ENCODE data around the gene GAL. TPM values are rescaled to one million over a fixed set of nuclear protein-coding genes. Genes with fewer than 3 reads are reported as not detected.

The GAL gene, protein sequence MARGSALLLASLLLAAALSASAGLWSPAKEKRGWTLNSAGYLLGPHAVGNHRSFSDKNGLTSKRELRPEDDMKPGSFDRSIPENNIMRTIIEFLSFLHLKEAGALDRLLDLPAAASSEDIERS
- total RNA-seq = 0.49 TPM in 1 of 2 replicates, not detected in the other

DNA sequence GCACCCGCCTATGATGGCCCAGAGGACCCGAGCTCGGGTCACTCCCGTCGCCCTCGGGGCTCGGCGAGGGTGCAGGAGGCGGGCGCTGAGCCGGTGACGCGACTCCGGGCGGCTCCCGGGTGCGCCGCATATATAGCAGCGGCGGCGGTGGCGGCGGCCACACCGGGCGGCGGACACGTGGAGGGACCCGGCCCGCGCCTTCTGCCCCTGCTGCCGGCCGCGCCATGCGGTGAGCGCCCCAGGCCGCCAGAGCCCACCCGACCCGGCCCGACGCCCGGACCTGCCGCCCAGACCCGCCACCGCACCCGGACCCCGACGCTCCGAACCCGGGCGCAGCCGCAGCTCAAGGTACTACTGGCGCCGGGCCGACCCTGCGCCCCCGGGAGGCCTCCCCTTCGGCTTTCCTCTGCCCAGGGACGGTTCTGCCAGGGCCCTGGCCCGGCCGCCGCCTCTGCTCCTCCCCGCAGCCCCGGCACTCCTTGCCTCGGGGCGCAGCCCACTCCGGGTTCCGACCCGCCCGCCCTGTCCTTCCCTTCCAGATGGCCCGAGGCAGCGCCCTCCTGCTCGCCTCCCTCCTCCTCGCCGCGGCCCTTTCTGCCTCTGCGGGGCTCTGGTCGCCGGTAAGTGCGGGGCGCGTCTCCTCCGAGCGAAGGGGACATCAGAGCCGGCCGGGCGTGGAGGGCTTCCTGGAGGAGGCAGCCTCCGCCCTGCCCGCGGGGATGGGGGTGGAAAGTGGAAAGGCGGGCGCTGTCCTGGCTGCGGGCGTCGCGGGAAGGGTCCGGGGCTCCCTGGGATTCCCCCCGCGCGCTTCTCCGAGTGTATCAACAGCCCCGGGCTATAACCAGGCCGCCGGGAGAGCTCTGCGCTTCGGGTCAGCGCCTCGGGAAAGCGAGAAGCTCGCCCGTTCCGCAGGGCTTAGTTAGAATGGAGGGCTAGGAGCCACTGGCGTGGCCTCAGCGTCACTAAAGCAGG is at the start of gene GAL:
Gene GAL, plus strand, starts transcription at position 160 of the 972 bp plus-strand sequence. Its CDS starts 380 bp downstream, at position 540.

Other genes starting within 250 kb of the GAL start
- 60.9 and 61.2 TPM in 2 replicates for gene PPP6R3, start 223.8 kb upstream of the GAL start, total RNA-seq
- not detected in 2 replicates for gene TESMIN, start 67.0 kb downstream of the GAL start, total RNA-seq
- gene CPT1A, start 157.4 kb downstream of the GAL start, total RNA-seq = 18.1 and 32.5 TPM in 2 replicates
- gene MRPL21, start 219.3 kb downstream of the GAL start, total RNA-seq = 45.9 and 47.3 TPM in 2 replicates
- 6.5 TPM in 2 replicates for gene IGHMBP2, start 219.3 kb downstream of the GAL start, total RNA-seq